Measurements from ENCODE around the gene GAL3ST2.

Gene GAL3ST2

GRCh38 chr2:241843321-241844065 lies 66.9 kb downstream of the GAL3ST2 start:
- no peaks in the 10 kb centered on the region for H3K79me1 ChIP-seq (ENCODE audit: low read depth, low read length)
- no peak overlapping the region for H4K91ac ChIP-seq (ENCODE audit: low read depth, low read length, poor library complexity)
- H2AK5ac ChIP-seq (ENCODE audit: low read depth, low read length) = peak overlapping the region; percentile 76
- no peak overlapping the region for H3K4me3 ChIP-seq (ENCODE audit: low read length in 2 of 2)
- H2BK5ac ChIP-seq (ENCODE audit: low read length) = no peak overlapping the region
- no peaks in the 10 kb centered on the region for H3K36me3 ChIP-seq (replicated peaks in 1 of 2; ENCODE audit: control insufficient read depth in 2 of 2, insufficient read depth in 2 of 2, low read length in 2 of 2)
- peaks cover 0 to 6% of the 10 kb centered on the region in 2 donors for H3K4me1 ChIP-seq (ENCODE audit: control insufficient read depth in 2 of 2, insufficient read depth in 1 of 2, low read depth in 1 of 2, low read length in 2 of 2)
- H3K23ac ChIP-seq (ENCODE audit: low read depth, low read length, poor library complexity) = no peak overlapping the region
- H3K27ac ChIP-seq (replicated peaks; ENCODE audit: low read length) = no peak overlapping the region
- peaks cover 0 to 17% (median 14%) of the 10 kb centered on the region in 3 experiments for H3K27me3 ChIP-seq (ENCODE audit: control insufficient read depth in 3 of 3, insufficient read depth in 3 of 3, low read depth in 1 of 3, low read length in 3 of 3)
- H3K4ac ChIP-seq (ENCODE audit: low read length) = no peak overlapping the region
- H2BK15ac ChIP-seq (ENCODE audit: low read length) = peak overlapping the region; percentile 85
- DNase-seq (ENCODE audit: low spot score) = no peak
- H3K4me2 ChIP-seq (ENCODE audit: insufficient read depth, low read length, poor library complexity, severe bottlenecking) = peak overlapping the region; percentile 18
- no peak overlapping the region for H3K9ac ChIP-seq (ENCODE audit: low read depth, low read length, poor library complexity)
- WGBS, 2 donors (ENCODE audit: extremely low coverage in 2 of 2, insufficient read length in 2 of 2, insufficient replicate concordance in 1 of 2) = no CpG with 5 or more reads among the region's 52 CpGs
- no peak overlapping the region for H4K8ac ChIP-seq (ENCODE audit: low read depth, low read length)
- peak overlapping the region; percentile 92 for H3K18ac ChIP-seq (ENCODE audit: low read length)
- H2BK12ac ChIP-seq (ENCODE audit: low read length) = no peak overlapping the region
- no peak overlapping the region for H2AFZ ChIP-seq (ENCODE audit: low read length)
- no peak overlapping the region for H2BK120ac ChIP-seq (ENCODE audit: low read depth, low read length)
- H3K14ac ChIP-seq (ENCODE audit: low read length) = peak overlapping the region; percentile 89
- no peaks in the 10 kb centered on the region for H3K9me3 ChIP-seq (replicated peaks in 1 of 2; ENCODE audit: control insufficient read depth in 2 of 2, insufficient read depth in 1 of 2, low read depth in 1 of 2, low read length in 2 of 2)

GRCh38 chr2:241844066-241844728 lies 67.6 kb downstream of the GAL3ST2 start:
- peak overlapping the region in 1 of 2 donors; percentile 72 for H3K4me3 ChIP-seq (ENCODE audit: low read length in 2 of 2)
- peak overlapping the region; percentile 55 for H3K4ac ChIP-seq (ENCODE audit: low read length)
- no peaks in the 10 kb centered on the region for H3K36me3 ChIP-seq (replicated peaks in 1 of 2; ENCODE audit: control insufficient read depth in 2 of 2, insufficient read depth in 2 of 2, low read length in 2 of 2)
- H2AK5ac ChIP-seq (ENCODE audit: low read depth, low read length) = peak overlapping the region; percentile 85
- no peak overlapping the region for H3K14ac ChIP-seq (ENCODE audit: low read length)
- H3K27me3 ChIP-seq (ENCODE audit: control insufficient read depth in 3 of 3, insufficient read depth in 3 of 3, low read depth in 1 of 3, low read length in 3 of 3) = peaks cover 0 to 17% (median 14%) of the 10 kb centered on the region in 3 experiments
- H2BK5ac ChIP-seq (ENCODE audit: low read length) = no peak overlapping the region
- H3K27ac ChIP-seq (replicated peaks; ENCODE audit: low read length) = no peak overlapping the region
- peak overlapping the region; percentile 92 for H2BK15ac ChIP-seq (ENCODE audit: low read length)
- DNase-seq (ENCODE audit: low spot score) = peak; percentile 46
- H3K9ac ChIP-seq (ENCODE audit: low read depth, low read length, poor library complexity) = peak overlapping the region; percentile 60
- no peaks in the 10 kb centered on the region for H3K9me3 ChIP-seq (replicated peaks in 1 of 2; ENCODE audit: control insufficient read depth in 2 of 2, insufficient read depth in 1 of 2, low read depth in 1 of 2, low read length in 2 of 2)
- H3K23ac ChIP-seq (ENCODE audit: low read depth, low read length, poor library complexity) = peak overlapping the region; percentile 65
- no peak overlapping the region for H2BK12ac ChIP-seq (ENCODE audit: low read length)
- H3K18ac ChIP-seq (ENCODE audit: low read length) = peak overlapping the region; percentile 85
- H3K4me2 ChIP-seq (ENCODE audit: insufficient read depth, low read length, poor library complexity, severe bottlenecking) = peak overlapping the region; percentile 66
- no peak overlapping the region for H4K91ac ChIP-seq (ENCODE audit: low read depth, low read length, poor library complexity)
- no CpG with 5 or more reads among the region's 65 CpGs for WGBS, 2 donors (ENCODE audit: extremely low coverage in 2 of 2, insufficient read length in 2 of 2, insufficient replicate concordance in 1 of 2)
- peaks cover 0 to 6% of the 10 kb centered on the region in 2 donors for H3K4me1 ChIP-seq (ENCODE audit: control insufficient read depth in 2 of 2, insufficient read depth in 1 of 2, low read depth in 1 of 2, low read length in 2 of 2)
- peak overlapping the region; percentile 68 for H2AFZ ChIP-seq (ENCODE audit: low read length)
- no peak overlapping the region for H2BK120ac ChIP-seq (ENCODE audit: low read depth, low read length)
- no peaks in the 10 kb centered on the region for H3K79me1 ChIP-seq (ENCODE audit: low read depth, low read length)
- peak overlapping the region; percentile 43 for H4K8ac ChIP-seq (ENCODE audit: low read depth, low read length)

GRCh38 chr2:241844831-241845578 lies 68.4 kb downstream of the GAL3ST2 start:
- Histone ChIP-seq H3K4me1 (ENCODE audit: control insufficient read depth in 2 of 2, insufficient read depth in 1 of 2, low read depth in 1 of 2, low read length in 2 of 2) (peaks cover 0 to 6% of the 10 kb centered on the region in 2 donors), H3K4me3 (ENCODE audit: low read length in 2 of 2) (peak overlapping the region in 1 of 2 donors; percentile 46), H3K4me2 (ENCODE audit: insufficient read depth, low read length, poor library complexity, severe bottlenecking) (no peak overlapping the region), H3K27me3 (ENCODE audit: control insufficient read depth in 3 of 3, insufficient read depth in 3 of 3, low read depth in 1 of 3, low read length in 3 of 3) (peaks cover 0 to 17% (median 14%) of the 10 kb centered on the region in 3 experiments), H4K8ac (ENCODE audit: low read depth, low read length) (peak overlapping the region; percentile 43), H3K36me3 (replicated peaks in 1 of 2; ENCODE audit: control insufficient read depth in 2 of 2, insufficient read depth in 2 of 2, low read length in 2 of 2) (no peaks in the 10 kb centered on the region), H4K91ac (ENCODE audit: low read depth, low read length, poor library complexity) (no peak overlapping the region), H2BK120ac (ENCODE audit: low read depth, low read length) (no peak overlapping the region), H2BK5ac (ENCODE audit: low read length) (peak overlapping the region; percentile 7), H3K9ac (ENCODE audit: low read depth, low read length, poor library complexity) (peak overlapping the region; percentile 24), H2AFZ (ENCODE audit: low read length) (no peak overlapping the region), H2AK5ac (ENCODE audit: low read depth, low read length) (peak overlapping the region; percentile 85), H3K79me1 (ENCODE audit: low read depth, low read length) (no peaks in the 10 kb centered on the region), H3K9me3 (replicated peaks in 1 of 2; ENCODE audit: control insufficient read depth in 2 of 2, insufficient read depth in 1 of 2, low read depth in 1 of 2, low read length in 2 of 2) (no peaks in the 10 kb centered on the region), H3K14ac (ENCODE audit: low read length) (no peak overlapping the region), H2BK12ac (ENCODE audit: low read length) (no peak overlapping the region), H3K27ac (replicated peaks; ENCODE audit: low read length) (no peak overlapping the region), H2BK15ac (ENCODE audit: low read length) (no peak overlapping the region), H3K18ac (ENCODE audit: low read length) (peak overlapping the region; percentile 67), H3K4ac (ENCODE audit: low read length) (peak overlapping the region; percentile 55), H3K23ac (ENCODE audit: low read depth, low read length, poor library complexity) (peak overlapping the region; percentile 13)
- no peak for DNase-seq (ENCODE audit: low spot score)
- no CpG with 5 or more reads among the region's 37 CpGs for WGBS, 2 donors (ENCODE audit: extremely low coverage in 2 of 2, insufficient read length in 2 of 2, insufficient replicate concordance in 1 of 2)

All from neuronal stem cell (in vitro differentiated cells).